ENCODE measurements around the gene EIF3K.

GRCh38 chr19:38619361-38620174 is 580 bp downstream of the EIF3K start:
- TF ChIP-seq CTCF (IDR thresholded peaks at IDR 0.05) (no peak), NPAS2 (CRISPR knock-in tag; IDR thresholded peaks at IDR 0.05; ENCODE audit: borderline replicate concordance) (no peak), REST (IDR thresholded peaks at IDR 0.05) (no peak), FOSL2 (IDR thresholded peaks at IDR 0.05) (no peak), FOSL2 (CRISPR knock-in tag; IDR thresholded peaks at IDR 0.05) (no peak), USF2 (IDR thresholded peaks at IDR 0.05) (no peak), POLR2A (IDR thresholded peaks at IDR 0.05; ENCODE audit: low read length) (no peak), RARB (CRISPR knock-in tag; IDR thresholded peaks at IDR 0.05) (no peak), GATA3 (IDR thresholded peaks at IDR 0.05; ENCODE audit: borderline replicate concordance) (no peak), MAZ (IDR thresholded peaks at IDR 0.05; ENCODE audit: borderline replicate concordance, low read depth, low read length) (no peak), MAX (IDR thresholded peaks at IDR 0.05) (no peak), CEBPB (IDR thresholded peaks at IDR 0.05) (no peak), RNF2 (IDR thresholded peaks at IDR 0.05; ENCODE audit: borderline replicate concordance, low read depth) (no peak), MYC (IDR thresholded peaks at IDR 0.05; ENCODE audit: borderline replicate concordance, low read length) (no peak), ZFP36 (IDR thresholded peaks at IDR 0.05; ENCODE audit: borderline replicate concordance, partially characterized antibody) (no peak)
